K562 (cell line): Measurements from ENCODE around the gene FANK1. TPM values are rescaled to one million over a fixed set of nuclear protein-coding genes. Genes with fewer than 3 reads are reported as not detected.

ENCODE experiments used
- ATAC-seq: fragments of 200-7000 bp; cut with Tn5 transposase; 3 replicates; pipeline ENCODE4 v1.9.1; 2020; ENCODE audit warnings: moderate library complexity
- BruUV-seq: library from RNA; stranded (reverse); fragments of 400-500 nt; replicated peaks from 2 replicates; lab custom pipeline; 2021; lab: Mats Ljungman, UMichigan
- CTCF ChIA-PET: fragments of 300-600 bp; formaldehyde crosslinking; extraction: SDS; loops from one replicate; lab custom pipeline; 2021; ENCODE audit warnings: low intra/inter-chr PET ratio; lab: Yijun Ruan, JAX
- POLR2A ChIA-PET: fragments of 300-600, 350-650 bp; sonication (Branson Sonifier 250); formaldehyde crosslinking; extraction: SDS; loops from one replicate; lab custom pipeline; 2021; ENCODE audit warnings: antibody characterized with exemption, inconsistent platforms; lab: Yijun Ruan, JAX
- DNase-seq, 4 experiments: peaks; one replicate each; pipeline versions ENCODE4 v3.0.0 to v3.0.0-alpha.2; 2011 to 2018; ENCODE audit warnings: low spot score in 3 of 4, mixed read lengths in 3 of 4; ENCODE audit errors: extremely low read depth in 1 of 4
- FAIRE-seq: peaks from 2 replicates; lab custom pipeline; 2011; peaks lifted over from hg19 to GRCh38; lab: Jason Lieb, UNC
- H2AFZ ChIP-seq: 2 replicates; pipeline ENCODE4 v1.6.0; 2011; ENCODE audit warnings: low read depth, low read length, control low read depth, inconsistent platforms
- H3K27ac ChIP-seq: fragments of 200-600 bp; 3 replicates; pipeline ENCODE4 v1.8.0; 2011; ENCODE audit warnings: low read depth, mild to moderate bottlenecking, control low read depth, inconsistent platforms, low read length, moderate library complexity, mixed read lengths; ENCODE audit errors: extremely low read depth
- H3K27me3 ChIP-seq, 2 experiments: fragments of 300-600 bp in 1 of 2; 2 replicates in 1 of 2; 3 replicates in 1 of 2; pipeline versions ENCODE4 v1.6.0 to v1.8.0; 2011; ENCODE audit warnings: inconsistent platforms in 2 of 2, low read length in 2 of 2, mild to moderate bottlenecking in 1 of 2, mixed read lengths in 1 of 2, moderate library complexity in 1 of 2; ENCODE audit not compliant: control insufficient read depth in 2 of 2, insufficient read depth in 2 of 2
- H3K36me3 ChIP-seq: fragments of 300-600 bp; 3 replicates; pipeline ENCODE4 v1.8.0; 2011; ENCODE audit warnings: mild to moderate bottlenecking, low read length, inconsistent platforms; ENCODE audit not compliant: control insufficient read depth, insufficient read depth
- H3K4me1 ChIP-seq, 2 experiments: fragments of 200-600 bp in 1 of 2; replicated peaks in 1 of 2; 2 replicates in 1 of 2; 3 replicates in 1 of 2; pipeline versions ENCODE4 v1.5.1 to v1.8.0; 2011; ENCODE audit warnings: inconsistent platforms in 2 of 2, low read length in 2 of 2, mild to moderate bottlenecking in 1 of 2, mixed read lengths in 1 of 2, moderate library complexity in 1 of 2; ENCODE audit not compliant: control insufficient read depth in 2 of 2, insufficient read depth in 2 of 2
- H3K4me2 ChIP-seq: 2 replicates; pipeline ENCODE4 v1.6.1; 2011; ENCODE audit warnings: low read length, control low read depth, inconsistent platforms, mixed read lengths; ENCODE audit not compliant: insufficient read depth
- H3K4me3 ChIP-seq: fragments of 200-600 bp; sonication (generic), shearing (Covaris generic); 2 replicates; pipeline ENCODE4 v1.5.1; 2016; ENCODE audit warnings: control low read depth, inconsistent platforms
- H3K79me2 ChIP-seq: fragments of 200-600 bp; 3 replicates; pipeline ENCODE4 v1.8.0; 2011; ENCODE audit warnings: low read length, inconsistent platforms; ENCODE audit not compliant: control insufficient read depth, insufficient read depth
- H3K9ac ChIP-seq, 2 experiments: 2 replicates each; pipeline versions ENCODE4 v1.6.0 to v1.6.1; 2011; ENCODE audit warnings: low read depth in 2 of 2, low read length in 2 of 2, control low read depth in 1 of 2, inconsistent platforms in 1 of 2, mild to moderate bottlenecking in 1 of 2, mixed read lengths in 1 of 2; ENCODE audit not compliant: insufficient read depth in 1 of 2
- H3K9me1 ChIP-seq: one replicate; pipeline ENCODE4 v1.6.0; 2011; ENCODE audit warnings: inconsistent platforms, mild to moderate bottlenecking, low read length, moderate library complexity; ENCODE audit not compliant: control insufficient read depth, insufficient read depth
- H3K9me3 ChIP-seq: replicated peaks from 2 replicates; pipeline ENCODE4 v1.5.1; 2011; ENCODE audit warnings: low read depth, low read length, inconsistent platforms; ENCODE audit not compliant: control insufficient read depth, insufficient read depth
- H4K20me1 ChIP-seq: replicated peaks from 2 replicates; pipeline ENCODE4 v1.6.1; 2011; ENCODE audit warnings: low read length, inconsistent platforms, mixed read lengths; ENCODE audit not compliant: control insufficient read depth, insufficient read depth
- BCL6 ChIP-seq: fragments of 250-450 bp; sonication (Bioruptor Pico); IDR thresholded peaks from 2 replicates; pipeline ENCODE4 v1.4.0; 2020
- E2F3 ChIP-seq: fragments of 250-450 bp; sonication (Bioruptor Pico); IDR thresholded peaks from 2 replicates; pipeline ENCODE4 v1.4.0; 2020; ENCODE audit warnings: mild to moderate bottlenecking
- ETV6 ChIP-seq, 3 experiments: fragments of 150-350 bp in 1 of 3; sonication (generic) in 1 of 3; formaldehyde crosslinking in 1 of 3; IDR thresholded peaks; 2 replicates each; pipeline versions ENCODE4 v1.6.1 to v1.8.0; 2014 to 2022; ENCODE audit warnings: borderline replicate concordance in 2 of 3, low read depth in 2 of 3, antibody characterized with exemption in 1 of 3, low read length in 1 of 3, mild to moderate bottlenecking in 1 of 3, missing genetic modification reagents in 1 of 3
- RAD21 ChIP-seq, 2 experiments: fragments of 250-450 bp in 1 of 2; fragments of 450-650 bp in 1 of 2; sonication (Bioruptor Pico) in 1 of 2; formaldehyde crosslinking in 1 of 2; IDR thresholded peaks in 1 of 2; conservative IDR thresholded peaks in 1 of 2; 2 replicates each; pipeline versions ENCODE4 v1.4.0 to v1.8.0; 2020 to 2022; ENCODE audit warnings: mild to moderate bottlenecking in 2 of 2, moderate library complexity in 1 of 2
- RFX5 ChIP-seq: IDR thresholded peaks from 2 replicates; pipeline ENCODE4 v1.6.1; 2011; ENCODE audit warnings: low read depth, mild to moderate bottlenecking, improper control_type of control experiment, low read length
- STAT5B ChIP-seq: fragments of 250-450 bp; sonication (Bioruptor Pico); IDR thresholded peaks from 2 replicates; pipeline ENCODE4 v1.8.0; 2021; ENCODE audit warnings: mild to moderate bottlenecking, inconsistent platforms
- ZNF408 ChIP-seq: fragments of 250-450 bp; sonication (Bioruptor Pico); IDR thresholded peaks from 2 replicates; pipeline ENCODE4 v1.4.0; 2020; ENCODE audit warnings: low read depth, mild to moderate bottlenecking, moderate library complexity
- WGBS: fragments of 100-300 bp; shearing (Covaris generic); methylation state at CpG from one replicate; pipeline ENCODE4 v1.1.6; 2016; ENCODE audit warnings: low coverage, mixed read lengths; ENCODE audit not compliant: insufficient coverage; ENCODE audit errors: missing lambda C conversion rate; 5-methylcytosine and 5-hydroxymethylcytosine counted together
- in situ Hi-C: fragments of 300-500 bp; cut with MboI; formaldehyde crosslinking; loops from 4 replicates; pipeline ENCODE4 v1.15.0; 2018; ENCODE audit warnings: inconsistent platforms, mixed read lengths
- intact Hi-C: fragments of 100-400 bp; cut with micrococcal nuclease; formaldehyde crosslinking; loops from 2 replicates; pipeline ENCODE4 v1.14.2; 2022
- polyA plus RNA-seq, 8 experiments: library from polyadenylated mRNA; depleted of rRNA in 4 of 8; stranded (reverse) in 5 of 8; unstranded in 3 of 8; fragments of >200 nt; fragmentation: Nextera tagmentation in 2 of 8; fragmentation: Illumina TruSeq in 1 of 8; extraction: Ambion mirVana in 2 of 8; extraction: Trizol in 1 of 8; gene quantifications; 2 replicates each; pipeline versions ENCODE4 v1.2.1 to v1.2.3, GENCODE V29; 2011 to 2014; ENCODE audit warnings: inconsistent platforms in 1 of 8, missing spikeins in 1 of 8
- total RNA-seq, 7 experiments: library from RNA; depleted of rRNA in 6 of 7; stranded (reverse); fragments of >200 nt in 6 of 7; fragmentation: Illumina TruSeq in 2 of 7; extraction: Trizol in 2 of 7; gene quantifications; 2 replicates each; pipeline versions ENCODE4 v1.2.1 to v1.2.3, GENCODE V29; 2011 to 2021; ENCODE audit warnings: low replicate concordance in 1 of 7

FANK1 gene
- total and polyA plus RNA-seq, 9 of the 15 experiments (the other 6 are each of a cell fraction or from before 2014, with no cell fraction given) = 0.11 to 2.3 (median 0.51) TPM; not detected in 1

DNA sequence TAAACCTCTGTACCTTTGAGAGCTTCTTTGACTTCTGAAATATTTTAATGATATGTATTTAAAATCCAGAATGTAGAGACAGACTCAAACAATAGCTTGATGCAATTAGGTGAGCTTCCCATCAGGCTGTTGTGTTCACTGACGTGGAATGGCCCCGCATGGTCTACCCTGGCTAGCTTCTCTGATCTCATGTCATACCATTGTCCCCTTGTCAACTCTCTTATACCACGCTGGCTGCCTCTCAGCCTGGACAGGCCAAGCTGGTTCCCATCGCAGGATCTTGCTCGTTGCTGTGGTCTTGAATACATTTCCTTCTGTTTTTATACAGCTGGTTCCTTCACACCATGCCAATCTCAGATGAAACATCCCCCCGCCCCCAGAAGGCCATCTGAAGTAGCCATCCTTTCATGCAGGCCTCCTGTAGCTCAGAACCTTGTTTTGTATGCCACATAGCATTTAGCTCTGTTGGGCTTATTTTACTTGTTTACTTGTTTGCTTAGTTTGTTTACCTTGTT lies 84.2 kb downstream of the FANK1 start:
- Histone ChIP-seq H3K36me3 (no peaks in the 10 kb centered on the region), H3K4me3 (no peak overlapping the region), H2AFZ (no peak overlapping the region), H3K9ac (no peak overlapping the region), H3K9me3 (no peaks in the 10 kb centered on the region), H3K4me1 (no peaks in the 10 kb centered on the region; a peak in 2 of 5 replicates), H3K79me2 (no peaks in the 10 kb centered on the region), H3K4me2 (no peak overlapping the region), H3K27ac (no peak overlapping the region), H3K27me3 (peaks cover 0 to 13% of the 10 kb centered on the region in 2 experiments; a peak in 2 of 5 replicates), H3K9me1 (no peaks in the 10 kb centered on the region), H4K20me1 (peaks cover 3% of the 10 kb centered on the region; the same call in 1 of the 2 replicates)
- BruUV-seq = no TSS peak
- FAIRE-seq (no peak), ATAC-seq (no peak), DNase-seq (no peak)
- in situ Hi-C loops = loop anchor here (10.0 kb wide), 1 partner anchor 524 kb away; no protein-coding TSS in a partner anchor
- CTCF ChIA-PET = interaction anchor here (0.7 kb wide), 1 partner anchor 21 kb away, joined by 4 read pairs; no protein-coding TSS in a partner anchor
- no peak for TF ChIP-seq BCL6
- no peak for TF ChIP-seq RFX5
- TF ChIP-seq RAD21 (CRISPR knock-in tag; conservative IDR thresholded peaks at IDR 0.05 in 1 of 2, IDR thresholded peaks at IDR 0.05 in 1 of 2) = no peak
- no peak for TF ChIP-seq ETV6 (IDR thresholded peaks at IDR 0.05; ENCODE audit: borderline replicate concordance in 1 of 2, low read depth in 2 of 2, low read length in 1 of 2)
- no peak for TF ChIP-seq ETV6 (CRISPR knock-in tag; IDR thresholded peaks at IDR 0.05; ENCODE audit: borderline replicate concordance)
- TF ChIP-seq ZNF408 (CRISPR knock-in tag) = no peak
- TF ChIP-seq STAT5B (CRISPR knock-in tag) = no peak
- no peak for TF ChIP-seq E2F3
- POLR2A ChIA-PET = no interaction called here
- WGBS = 0% methylated on average over 5 of the region's 6 CpGs
- intact Hi-C loops = loop anchor here (5.0 to 10.0 kb wide), 5 partner anchors 113 to 764 kb away; partner anchors contain the start of gene ADAM12
